H1 (cell line): ENCODE results near the gene SETD9.

Experiments used
- POLR2A ChIP-seq, 2 experiments: IDR thresholded peaks; 1 replicate in 1 of 2; 2 replicates in 1 of 2; pipeline ENCODE4 v1.6.1; 2011; ENCODE audit warnings: low read depth in 2 of 2, low read length in 2 of 2, mild to moderate bottlenecking in 2 of 2; ENCODE audit errors: control extremely low read depth in 1 of 2
- POLR2AphosphoS5 ChIP-seq: IDR thresholded peaks from 2 replicates; pipeline ENCODE4 v1.6.1; 2011; ENCODE audit warnings: low read depth, low read length
- SP4 ChIP-seq: IDR thresholded peaks from 2 replicates; pipeline ENCODE4 v1.6.1; 2012; ENCODE audit warnings: low read length, inconsistent platforms
- SRF ChIP-seq: IDR thresholded peaks from 2 replicates; pipeline ENCODE4 v1.6.1; 2011; ENCODE audit warnings: mild to moderate bottlenecking, low read depth, low read length, moderate library complexity
- TF ChIP-seq, protein P1 (sequence below), 3 experiments: IDR thresholded peaks; 1 replicate in 2 of 3; 2 replicates in 1 of 3; pipeline versions ENCODE4 v1.5.1 to v1.6.1; 2011; ENCODE audit warnings: low read length in 3 of 3, mild to moderate bottlenecking in 3 of 3, inconsistent platforms in 2 of 3, low read depth in 1 of 3, moderate library complexity in 1 of 3; ENCODE audit not compliant: insufficient read depth in 1 of 3; ENCODE audit errors: control extremely low read depth in 1 of 3

DNA sequence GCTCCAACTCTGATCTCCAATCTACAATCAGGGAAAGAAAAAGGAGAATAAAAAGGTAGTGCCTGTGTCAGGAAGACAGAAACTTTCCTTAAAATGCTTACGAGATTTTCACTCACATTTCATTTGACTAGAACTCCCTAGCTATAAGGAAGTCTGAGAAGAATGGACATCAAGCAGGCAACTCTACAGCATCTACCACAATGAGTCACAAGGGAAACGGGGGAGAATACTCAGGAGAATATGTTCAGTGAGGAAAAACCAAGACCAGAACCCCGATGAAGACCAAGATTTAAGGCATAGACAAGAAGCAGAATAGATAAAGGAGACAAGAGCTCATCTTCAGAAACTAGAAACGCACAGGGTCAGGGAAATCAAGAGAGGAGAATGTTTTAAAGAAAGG is 9.0 kb upstream of the SETD9 start:
- no peak for TF ChIP-seq SP4
- TF ChIP-seq SRF: no peak
- no peak for TF ChIP-seq POLR2AphosphoS5
- no peak for TF ChIP-seq POLR2A (IDR thresholded peaks at IDR 0.05; ENCODE audit: control extremely low read depth in 1 of 2, low read depth in 2 of 2, low read length in 2 of 2)
- TF ChIP-seq, protein P1, sequence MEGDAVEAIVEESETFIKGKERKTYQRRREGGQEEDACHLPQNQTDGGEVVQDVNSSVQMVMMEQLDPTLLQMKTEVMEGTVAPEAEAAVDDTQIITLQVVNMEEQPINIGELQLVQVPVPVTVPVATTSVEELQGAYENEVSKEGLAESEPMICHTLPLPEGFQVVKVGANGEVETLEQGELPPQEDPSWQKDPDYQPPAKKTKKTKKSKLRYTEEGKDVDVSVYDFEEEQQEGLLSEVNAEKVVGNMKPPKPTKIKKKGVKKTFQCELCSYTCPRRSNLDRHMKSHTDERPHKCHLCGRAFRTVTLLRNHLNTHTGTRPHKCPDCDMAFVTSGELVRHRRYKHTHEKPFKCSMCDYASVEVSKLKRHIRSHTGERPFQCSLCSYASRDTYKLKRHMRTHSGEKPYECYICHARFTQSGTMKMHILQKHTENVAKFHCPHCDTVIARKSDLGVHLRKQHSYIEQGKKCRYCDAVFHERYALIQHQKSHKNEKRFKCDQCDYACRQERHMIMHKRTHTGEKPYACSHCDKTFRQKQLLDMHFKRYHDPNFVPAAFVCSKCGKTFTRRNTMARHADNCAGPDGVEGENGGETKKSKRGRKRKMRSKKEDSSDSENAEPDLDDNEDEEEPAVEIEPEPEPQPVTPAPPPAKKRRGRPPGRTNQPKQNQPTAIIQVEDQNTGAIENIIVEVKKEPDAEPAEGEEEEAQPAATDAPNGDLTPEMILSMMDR (IDR thresholded peaks at IDR 0.05; ENCODE audit: control extremely low read depth in 1 of 3, insufficient read depth in 1 of 3, low read depth in 1 of 3, low read length in 3 of 3): no peak
